H9 (cell line): ENCODE measurements around the gene ZBTB20. TPM values are rescaled to one million over a fixed set of nuclear protein-coding genes. Genes with fewer than 3 reads are reported as not detected.

Experiments
- DNase-seq: peaks from one replicate; pipeline ENCODE4 v3.0.0-alpha.2; 2017
- H2AFZ ChIP-seq: one replicate; pipeline ENCODE4 v1.6.1; 2013; ENCODE audit warnings: mild to moderate bottlenecking, low read length, control low read depth, moderate library complexity
- H2AK5ac ChIP-seq: 2 replicates; pipeline ENCODE4 v1.6.1; 2013; ENCODE audit warnings: low read length, control low read depth, mixed read lengths; ENCODE audit not compliant: insufficient read length
- H2BK120ac ChIP-seq: one replicate; pipeline ENCODE4 v1.6.1; 2013; ENCODE audit warnings: low read depth, mild to moderate bottlenecking, low read length, control low read depth, inconsistent platforms; ENCODE audit not compliant: poor library complexity, severe bottlenecking
- H2BK12ac ChIP-seq: 2 replicates; pipeline ENCODE4 v1.6.1; 2013; ENCODE audit warnings: low read length, control low read depth, mixed read lengths, low read depth; ENCODE audit not compliant: insufficient read length
- H2BK15ac ChIP-seq: 2 replicates; pipeline ENCODE4 v1.6.1; 2013; ENCODE audit warnings: low read depth, low read length, control low read depth
- H2BK20ac ChIP-seq: one replicate; pipeline ENCODE4 v1.6.1; 2013; ENCODE audit warnings: low read depth, mild to moderate bottlenecking, low read length, control low read depth, inconsistent platforms; ENCODE audit not compliant: poor library complexity, severe bottlenecking
- H2BK5ac ChIP-seq: 2 replicates; pipeline ENCODE4 v1.6.1; 2013; ENCODE audit warnings: low read length, control low read depth, mixed read lengths; ENCODE audit not compliant: insufficient read length
- H3K14ac ChIP-seq: 2 replicates; pipeline ENCODE4 v1.6.1; 2013; ENCODE audit warnings: low read length, control low read depth; ENCODE audit not compliant: insufficient read depth
- H3K18ac ChIP-seq: 2 replicates; pipeline ENCODE4 v1.6.1; 2013; ENCODE audit warnings: low read depth, mild to moderate bottlenecking, mixed read lengths, low read length, control low read depth; ENCODE audit not compliant: insufficient read length
- H3K23ac ChIP-seq: 2 replicates; pipeline ENCODE4 v1.6.1; 2013; ENCODE audit warnings: low read length, control low read depth, mixed read lengths, low read depth; ENCODE audit not compliant: insufficient read length
- H3K23me2 ChIP-seq: 2 replicates; pipeline ENCODE4 v1.6.1; 2013; ENCODE audit warnings: low read depth, mild to moderate bottlenecking, mixed read lengths, low read length, control low read depth; ENCODE audit not compliant: insufficient read length, poor library complexity, severe bottlenecking
- H3K27ac ChIP-seq: 2 replicates; pipeline ENCODE4 v1.5.1; 2013; ENCODE audit warnings: low read length, control low read depth, mixed read lengths, low read depth; ENCODE audit not compliant: insufficient read length
- H3K27me3 ChIP-seq: 2 replicates; pipeline ENCODE4 v1.6.1; 2013; ENCODE audit warnings: low read length, control low read depth, inconsistent platforms; ENCODE audit not compliant: insufficient read depth
- H3K4ac ChIP-seq: 2 replicates; pipeline ENCODE4 v1.6.1; 2013; ENCODE audit warnings: low read depth, mild to moderate bottlenecking, control low read depth, inconsistent platforms, low read length, moderate library complexity
- H3K4me1 ChIP-seq: 2 replicates; pipeline ENCODE4 v1.6.1; 2013; ENCODE audit warnings: low read length, control low read depth, inconsistent platforms; ENCODE audit not compliant: insufficient read depth
- H3K4me2 ChIP-seq: 2 replicates; pipeline ENCODE4 v1.6.1; 2013; ENCODE audit warnings: low read length, control low read depth, mixed read lengths; ENCODE audit not compliant: insufficient read length, insufficient read depth
- H3K56ac ChIP-seq: 2 replicates; pipeline ENCODE4 v1.6.1; 2013; ENCODE audit warnings: low read depth, mild to moderate bottlenecking, mixed read lengths, low read length, control low read depth; ENCODE audit not compliant: insufficient read length
- H3K79me1 ChIP-seq: 2 replicates; pipeline ENCODE4 v1.6.1; 2013; ENCODE audit warnings: low read depth, mild to moderate bottlenecking, moderate library complexity, low read length, control low read depth, inconsistent platforms; ENCODE audit not compliant: insufficient read depth, poor library complexity, severe bottlenecking
- H3K79me2 ChIP-seq: 2 replicates; pipeline ENCODE4 v1.6.1; 2013; ENCODE audit warnings: low read length, control low read depth, inconsistent platforms; ENCODE audit not compliant: insufficient read depth
- H3K9ac ChIP-seq: 2 replicates; pipeline ENCODE4 v1.6.1; 2013; ENCODE audit warnings: low read length, control low read depth, mixed read lengths; ENCODE audit not compliant: insufficient read length; ENCODE audit errors: extremely low read depth
- H3K9me3 ChIP-seq: one replicate; pipeline ENCODE4 v1.6.1; 2013; ENCODE audit warnings: low read depth, low read length, inconsistent platforms; ENCODE audit not compliant: control insufficient read depth
- H3T11ph ChIP-seq: one replicate; pipeline ENCODE4 v1.6.1; 2013; ENCODE audit warnings: mild to moderate bottlenecking, low read length, control low read depth, inconsistent platforms
- H4K20me1 ChIP-seq: one replicate; pipeline ENCODE4 v1.6.1; 2013; ENCODE audit not compliant: control insufficient read depth, insufficient read length, insufficient read depth
- H4K5ac ChIP-seq: 2 replicates; pipeline ENCODE4 v1.6.1; 2013; ENCODE audit warnings: low read depth, mild to moderate bottlenecking, mixed read lengths, low read length, control low read depth; ENCODE audit not compliant: insufficient read length
- H4K8ac ChIP-seq: replicated peaks from 2 replicates; pipeline ENCODE4 v1.6.1; 2013; ENCODE audit warnings: low read length, control low read depth, mixed read lengths, low read depth; ENCODE audit not compliant: insufficient read length
- H4K91ac ChIP-seq: 2 replicates; pipeline ENCODE4 v1.6.1; 2013; ENCODE audit warnings: low read depth, mild to moderate bottlenecking, moderate library complexity, mixed read lengths, low read length, control low read depth; ENCODE audit not compliant: insufficient read length
- H3K27ac Mint-ChIP-seq, 3 experiments: 2 replicates in 2 of 3; 3 replicates in 1 of 3; pipeline ENCODE4 v1.8.0; 2020 to 2021; ENCODE audit warnings: mixed read lengths in 3 of 3, mild to moderate bottlenecking in 1 of 3, moderate library complexity in 1 of 3
- H3K27me3 Mint-ChIP-seq: 2 replicates; pipeline ENCODE4 v1.8.0; 2021; ENCODE audit warnings: low read depth, mild to moderate bottlenecking, moderate library complexity, mixed read lengths
- H3K36me3 Mint-ChIP-seq, 3 experiments: 2 replicates in 2 of 3; 3 replicates in 1 of 3; pipeline ENCODE4 v1.8.0; 2020 to 2021; ENCODE audit warnings: low read depth in 3 of 3, mixed read lengths in 3 of 3; ENCODE audit not compliant: insufficient read depth in 1 of 3
- H3K4me1 Mint-ChIP-seq, 2 experiments: 2 replicates each; pipeline ENCODE4 v1.8.0; 2020; ENCODE audit warnings: mixed read lengths in 2 of 2
- H3K4me3 Mint-ChIP-seq, 2 experiments: 2 replicates in 1 of 2; 3 replicates in 1 of 2; pipeline ENCODE4 v1.8.0; 2020 to 2021; ENCODE audit warnings: mild to moderate bottlenecking in 2 of 2, mixed read lengths in 2 of 2, moderate library complexity in 1 of 2
- H3K9me3 Mint-ChIP-seq, 2 experiments: 2 replicates in 1 of 2; 3 replicates in 1 of 2; pipeline ENCODE4 v1.8.0; 2020; ENCODE audit warnings: mild to moderate bottlenecking in 2 of 2, mixed read lengths in 2 of 2, moderate library complexity in 1 of 2
- whole genome bisulfite sequencing: extraction: QIAGEN DNeasy Blood & Tissue Kit; methylation state at CpG from one replicate; pipeline ENCODE4 v1.1.7; 2013; ENCODE audit warnings: missing lambda C conversion rate, low lambda C conversion rate, mixed read lengths; ENCODE audit not compliant: insufficient read length; ENCODE audit errors: extremely low coverage; 5-methylcytosine and 5-hydroxymethylcytosine counted together
- total RNA-seq: library from RNA; stranded (reverse); gene quantifications from 2 replicates; pipeline ENCODE4 v1.2.1, GENCODE V29; 2021
- TF ChIP-seq, protein P1 (sequence below): fragments of 200-600 bp; sonication (generic); conservative IDR thresholded peaks from 3 replicates; pipeline ENCODE4 v1.8.0; 2021; ENCODE audit warnings: antibody characterized with exemption, mild to moderate bottlenecking

The ZBTB20 gene
- total RNA-seq, 1 experiment from 2014 or later, result 0.70 TPM

DNA sequence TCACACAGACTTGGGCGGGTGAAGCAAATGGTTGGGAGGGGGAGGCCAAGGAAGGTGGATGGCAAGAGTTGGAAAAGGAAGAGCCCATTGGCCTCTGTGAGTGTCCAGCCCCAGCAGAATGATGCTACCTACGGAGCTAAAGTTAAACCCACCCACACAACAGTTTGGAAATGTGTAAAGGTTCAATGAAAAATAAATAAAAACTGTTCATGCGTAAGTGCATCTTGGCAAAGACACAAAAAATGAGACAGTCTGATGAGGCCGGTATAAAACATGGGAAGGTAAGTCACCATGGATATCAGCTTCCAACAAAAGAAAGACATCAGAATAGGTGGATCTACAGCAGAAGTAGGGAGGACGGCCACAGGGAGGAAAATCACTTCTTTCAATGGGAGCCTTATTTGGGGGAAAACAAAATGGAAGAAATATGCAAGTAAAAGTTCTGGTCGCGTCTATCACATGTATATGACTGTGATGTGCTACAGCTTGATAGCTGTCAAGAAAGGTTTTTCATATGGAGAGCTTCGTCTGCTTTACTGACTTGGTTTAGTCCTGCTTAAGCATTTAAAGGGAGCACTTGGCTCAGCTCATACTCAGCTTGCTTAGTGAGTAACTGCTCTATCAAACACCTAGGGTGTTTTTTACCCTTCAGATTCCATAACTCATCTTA, 770.4 kb downstream of the ZBTB20 start:
- peaks cover 15 to 17% of the 10 kb centered on the region in 2 experiments for H3K4me1 Mint-ChIP-seq
- Histone ChIP-seq H3K56ac (no peak overlapping the region), H2BK12ac (no peak overlapping the region), H3K79me2 (no peaks in the 10 kb centered on the region), H3K9ac (no peak overlapping the region), H4K8ac (no peak overlapping the region), H2BK5ac (no peak overlapping the region), H3K23me2 (no peaks in the 10 kb centered on the region), H3K18ac (no peak overlapping the region), H3T11ph (no peak overlapping the region), H3K9me3 (no peaks in the 10 kb centered on the region), H3K27ac (no peak overlapping the region), H4K91ac (no peak overlapping the region), H4K20me1 (no peaks in the 10 kb centered on the region), H3K27me3 (no peaks in the 10 kb centered on the region), H3K4ac (no peak overlapping the region), H2BK15ac (no peak overlapping the region), H3K14ac (no peak overlapping the region), H4K5ac (no peak overlapping the region), H2AK5ac (no peak overlapping the region), H3K23ac (no peak overlapping the region), H3K4me2 (no peak overlapping the region), H3K4me1 (peaks cover 3% of the 10 kb centered on the region; the same call in 1 of the 2 replicates), H2BK120ac (no peak overlapping the region), H3K79me1 (no peaks in the 10 kb centered on the region), H2BK20ac (no peak overlapping the region), H2AFZ (no peak overlapping the region)
- DNase-seq, result no peak
- H3K27me3 Mint-ChIP-seq, result no peaks in the 10 kb centered on the region
- TF ChIP-seq, protein P1, sequence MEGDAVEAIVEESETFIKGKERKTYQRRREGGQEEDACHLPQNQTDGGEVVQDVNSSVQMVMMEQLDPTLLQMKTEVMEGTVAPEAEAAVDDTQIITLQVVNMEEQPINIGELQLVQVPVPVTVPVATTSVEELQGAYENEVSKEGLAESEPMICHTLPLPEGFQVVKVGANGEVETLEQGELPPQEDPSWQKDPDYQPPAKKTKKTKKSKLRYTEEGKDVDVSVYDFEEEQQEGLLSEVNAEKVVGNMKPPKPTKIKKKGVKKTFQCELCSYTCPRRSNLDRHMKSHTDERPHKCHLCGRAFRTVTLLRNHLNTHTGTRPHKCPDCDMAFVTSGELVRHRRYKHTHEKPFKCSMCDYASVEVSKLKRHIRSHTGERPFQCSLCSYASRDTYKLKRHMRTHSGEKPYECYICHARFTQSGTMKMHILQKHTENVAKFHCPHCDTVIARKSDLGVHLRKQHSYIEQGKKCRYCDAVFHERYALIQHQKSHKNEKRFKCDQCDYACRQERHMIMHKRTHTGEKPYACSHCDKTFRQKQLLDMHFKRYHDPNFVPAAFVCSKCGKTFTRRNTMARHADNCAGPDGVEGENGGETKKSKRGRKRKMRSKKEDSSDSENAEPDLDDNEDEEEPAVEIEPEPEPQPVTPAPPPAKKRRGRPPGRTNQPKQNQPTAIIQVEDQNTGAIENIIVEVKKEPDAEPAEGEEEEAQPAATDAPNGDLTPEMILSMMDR, result no peak
- no peak overlapping the region for H3K27ac Mint-ChIP-seq
- peaks cover 0 to 4% of the 10 kb centered on the region in 2 experiments; a peak in 1 of 5 replicates for H3K9me3 Mint-ChIP-seq
- H3K36me3 Mint-ChIP-seq, result peaks cover 0 to 3% (median 3%) of the 10 kb centered on the region in 3 experiments; a peak in 1 of 7 replicates
- H3K4me3 Mint-ChIP-seq, result no peak overlapping the region
- WGBS, result no CpG with 5 or more reads among the region's 8 CpGs
